Osteoblast (primary cell): Measurements from ENCODE around the gene HNRNPM. TPM values are rescaled to one million over a fixed set of nuclear protein-coding genes. Genes with fewer than 3 reads are reported as not detected.

Experiments used
- DNase-seq: peaks from one replicate; pipeline ENCODE4 v3.0.0; 2011; ENCODE audit warnings: low spot score, mixed read lengths; ENCODE audit not compliant: insufficient read length; ENCODE audit errors: missing footprints
- H2AFZ ChIP-seq: 2 replicates; pipeline ENCODE4 v1.6.0; 2011; ENCODE audit warnings: mild to moderate bottlenecking, low read length
- H3K27ac ChIP-seq: 2 replicates; pipeline ENCODE4 v1.5.1; 2011; ENCODE audit warnings: mild to moderate bottlenecking, low read depth, low read length, moderate library complexity
- H3K27me3 ChIP-seq: 2 replicates; pipeline ENCODE4 v1.6.0; 2012; ENCODE audit warnings: mild to moderate bottlenecking, control low read depth, inconsistent platforms, low read length, moderate library complexity; ENCODE audit not compliant: insufficient read depth
- H3K36me3 ChIP-seq: 2 replicates; pipeline ENCODE4 v1.5.1; 2011; ENCODE audit warnings: mild to moderate bottlenecking, low read length, control low read depth, moderate library complexity; ENCODE audit not compliant: insufficient read depth
- H3K4me1 ChIP-seq: 2 replicates; pipeline ENCODE4 v1.5.1; 2011; ENCODE audit warnings: mild to moderate bottlenecking, low read length, control low read depth, moderate library complexity; ENCODE audit not compliant: insufficient read depth
- H3K4me2 ChIP-seq: 2 replicates; pipeline ENCODE4 v1.6.0; 2011; ENCODE audit warnings: mild to moderate bottlenecking, low read length; ENCODE audit not compliant: insufficient read depth
- H3K4me3 ChIP-seq: fragments of 200-600 bp; sonication (generic); 3 replicates; pipeline ENCODE4 v1.5.1; 2012; ENCODE audit warnings: mild to moderate bottlenecking, low read length, inconsistent platforms; ENCODE audit not compliant: insufficient read depth
- H3K79me2 ChIP-seq: 2 replicates; pipeline ENCODE4 v1.6.0; 2012; ENCODE audit warnings: mild to moderate bottlenecking, low read length, control low read depth, inconsistent platforms; ENCODE audit not compliant: insufficient read depth
- H3K9me3 ChIP-seq: 2 replicates; pipeline ENCODE4 v1.5.1; 2011; ENCODE audit warnings: low read depth, low read length, control low read depth
- H4K20me1 ChIP-seq: 2 replicates; pipeline ENCODE4 v1.6.0; 2012; ENCODE audit warnings: mild to moderate bottlenecking, low read length, control low read depth; ENCODE audit not compliant: insufficient read depth
- CTCF ChIP-seq: IDR thresholded peaks from 2 replicates; pipeline ENCODE4 v1.5.1; 2011; ENCODE audit warnings: mild to moderate bottlenecking, low read depth, low read length, moderate library complexity; ENCODE audit errors: extremely low read depth
- total RNA-seq: library from RNA; depleted of rRNA; stranded (reverse); fragments of >200 nt; gene quantifications from 2 replicates; pipeline ENCODE4 v1.2.3, GENCODE V29; 2012

Gene HNRNPM
- total RNA-seq, 1 donor = 39.4 TPM

DNA sequence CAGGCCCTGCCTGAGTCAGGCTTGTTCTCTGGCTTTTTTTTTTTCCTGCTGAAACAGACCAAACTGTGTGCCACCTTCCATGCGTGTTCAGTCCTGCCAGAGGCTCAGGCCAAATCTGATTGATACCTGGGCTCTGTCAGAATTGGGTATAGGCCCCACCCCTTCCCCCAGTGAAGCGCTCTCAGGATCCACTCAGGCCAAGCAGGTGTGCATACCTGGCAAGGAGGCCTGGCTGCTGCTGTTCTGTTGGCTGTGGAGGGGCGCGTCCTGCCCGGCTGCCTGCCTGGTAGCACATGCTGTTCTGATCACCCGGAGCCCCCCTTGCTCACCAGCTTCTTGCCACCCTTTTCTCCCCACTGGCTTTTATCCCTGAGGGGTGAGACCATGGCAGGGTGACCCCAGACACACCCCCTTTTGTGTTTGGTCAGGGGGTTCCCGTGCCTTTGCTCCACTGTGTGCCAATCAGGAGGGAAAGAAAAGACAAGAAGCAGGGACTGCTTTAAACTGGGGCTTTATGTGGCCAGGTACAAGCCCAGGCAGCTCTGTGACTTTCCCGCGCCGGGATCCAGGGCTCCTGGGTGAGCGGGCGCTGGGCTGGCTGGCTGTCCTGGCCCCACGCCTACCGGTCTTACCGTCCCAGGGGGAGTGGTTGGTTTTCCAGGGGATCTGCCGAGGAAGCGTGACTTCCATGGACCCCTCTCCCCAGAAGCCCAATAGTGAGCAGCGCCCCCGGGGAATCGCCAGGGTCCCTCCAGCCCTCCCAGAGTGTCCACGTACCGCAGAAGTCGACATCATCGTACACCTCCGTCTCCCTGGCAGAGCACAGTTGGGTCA, 45.0 kb downstream of the HNRNPM start:
- Histone ChIP-seq H3K79me2 (peaks cover 13% of the 10 kb centered on the region), H3K36me3 (peaks cover 44% of the 10 kb centered on the region), H3K4me3 (no peak overlapping the region), H3K27me3 (no peaks in the 10 kb centered on the region), H4K20me1 (peaks cover 20% of the 10 kb centered on the region), H3K4me1 (no peaks in the 10 kb centered on the region), H3K27ac (no peak overlapping the region), H3K4me2 (no peak overlapping the region), H3K9me3 (no peaks in the 10 kb centered on the region), H2AFZ (no peak overlapping the region)
- TF ChIP-seq CTCF = no peak
- DNase-seq = no peak

GRCh38 chr19:8490395-8490760, 45.6 kb downstream of the HNRNPM start:
- Histone ChIP-seq H3K79me2 (peaks cover 8% of the 10 kb centered on the region), H3K4me2 (no peak overlapping the region), H3K9me3 (no peaks in the 10 kb centered on the region), H2AFZ (no peak overlapping the region), H3K4me1 (no peaks in the 10 kb centered on the region), H3K27me3 (no peaks in the 10 kb centered on the region), H4K20me1 (peaks cover 14% of the 10 kb centered on the region), H3K27ac (no peak overlapping the region), H3K36me3 (peaks cover 38% of the 10 kb centered on the region), H3K4me3 (no peak overlapping the region)
- no peak for TF ChIP-seq CTCF
- no peak for DNase-seq

DNA sequence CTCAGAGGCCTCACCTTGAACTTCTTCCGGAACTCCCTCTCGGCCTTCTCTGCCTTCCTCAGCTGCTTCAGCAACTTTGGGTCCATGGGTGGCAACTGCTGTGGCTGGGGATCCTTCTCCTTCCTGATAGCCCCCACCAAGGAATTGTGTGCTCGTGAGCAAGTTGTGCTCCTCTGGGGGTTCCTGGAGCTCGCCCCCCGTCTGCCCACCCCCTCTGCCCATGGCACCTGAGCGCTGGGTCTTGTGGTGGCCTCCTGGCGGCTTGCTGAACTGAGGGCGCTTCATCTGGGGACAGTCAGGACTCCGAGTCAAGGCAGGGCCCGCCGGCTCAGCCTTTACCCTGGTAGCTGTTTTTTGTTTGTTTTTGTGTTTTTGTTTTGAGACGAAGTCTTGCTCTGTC, 46.1 kb downstream of the HNRNPM start:
- H3K79me2 ChIP-seq = peaks cover 3% of the 10 kb centered on the region
- no peaks in the 10 kb centered on the region for H3K27me3 ChIP-seq
- H3K36me3 ChIP-seq = peaks cover 33% of the 10 kb centered on the region
- H3K4me1 ChIP-seq = no peaks in the 10 kb centered on the region
- H2AFZ ChIP-seq = no peak overlapping the region
- H3K27ac ChIP-seq = no peak overlapping the region
- H3K4me3 ChIP-seq = no peak overlapping the region
- no peak overlapping the region for H3K4me2 ChIP-seq
- peak; percentile 73 for DNase-seq
- TF ChIP-seq CTCF = no peak
- H4K20me1 ChIP-seq = peaks cover 13% of the 10 kb centered on the region
- no peaks in the 10 kb centered on the region for H3K9me3 ChIP-seq

DNA sequence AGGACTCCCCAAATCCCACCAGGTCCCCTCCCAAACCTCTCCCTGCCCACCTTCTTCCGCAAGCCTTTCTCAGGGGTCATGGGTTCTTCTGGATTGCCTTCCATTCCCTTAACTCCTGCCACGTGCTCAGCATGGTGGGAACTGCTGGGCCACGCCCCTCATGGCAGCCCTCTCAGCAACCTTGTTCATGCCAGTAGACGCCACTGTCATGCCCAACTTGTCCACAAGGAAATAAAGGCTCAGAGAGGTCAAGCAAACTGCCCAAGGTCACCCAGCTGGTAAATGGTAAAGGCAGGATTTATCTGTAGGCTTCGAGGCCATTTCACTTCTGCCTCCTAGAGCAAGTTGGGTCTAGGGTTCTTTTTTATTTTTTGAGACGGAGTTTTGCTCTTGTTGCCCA, 46.8 kb downstream of the HNRNPM start:
- H4K20me1 ChIP-seq = peaks cover 11% of the 10 kb centered on the region
- no peak overlapping the region for H3K27ac ChIP-seq
- H3K4me2 ChIP-seq = no peak overlapping the region
- no peak overlapping the region for H3K4me3 ChIP-seq
- DNase-seq = peak; percentile 17
- H3K4me1 ChIP-seq = no peaks in the 10 kb centered on the region
- no peak overlapping the region for H2AFZ ChIP-seq
- H3K36me3 ChIP-seq = peaks cover 26% of the 10 kb centered on the region
- no peaks in the 10 kb centered on the region for H3K9me3 ChIP-seq
- H3K79me2 ChIP-seq = no peaks in the 10 kb centered on the region
- H3K27me3 ChIP-seq = no peaks in the 10 kb centered on the region
- no peak for TF ChIP-seq CTCF
